Naive thymus-derived CD8-positive, alpha-beta T cell (primary cell): ENCODE measurements around the gene THPO. TPM values are rescaled to one million over a fixed set of nuclear protein-coding genes. Genes with fewer than 3 reads are reported as not detected.

Source experiments
- ATAC-seq, 2 donors: fragments of 150-1000 bp; cut with Tn5 transposase in 1 of 2; sonication (Bioruptor Pico), chemical (Tn5 transposase) in 1 of 2; 1 replicate in 1 of 2; 2 replicates in 1 of 2; pipeline ENCODE4 v1.10.0; 2021; ENCODE audit warnings: mild to moderate bottlenecking in 2 of 2, moderate library complexity in 2 of 2
- POLR2A ChIA-PET: fragments of 350-600 bp; sonication (Branson Sonifier 250); formaldehyde crosslinking; loops from one replicate; lab custom pipeline; 2021; ENCODE audit warnings: antibody characterized with exemption; lab: Charles Lee
- DNase-seq, 10 donors: peaks; one replicate each; pipeline versions ENCODE4 v3.0.0 to v3.0.0-alpha.2; 2020 to 2022
- H3K27ac Mint-ChIP-seq, 10 donors: one replicate each; pipeline ENCODE4 v1.8.0; 2020 to 2022; ENCODE audit warnings: mild to moderate bottlenecking in 10 of 10, mixed read lengths in 10 of 10, moderate library complexity in 4 of 10, inconsistent platforms in 1 of 10
- H3K27me3 Mint-ChIP-seq, 5 donors: one replicate each; pipeline ENCODE4 v1.8.0; 2021 to 2022; ENCODE audit warnings: mixed read lengths in 5 of 5
- H3K36me3 Mint-ChIP-seq, 3 donors: one replicate each; pipeline ENCODE4 v1.8.0; 2020 to 2022; ENCODE audit warnings: mixed read lengths in 3 of 3, mild to moderate bottlenecking in 2 of 3, inconsistent platforms in 1 of 3
- H3K4me1 Mint-ChIP-seq, 4 donors: one replicate each; pipeline ENCODE4 v1.8.0; 2021 to 2022; ENCODE audit warnings: mixed read lengths in 4 of 4
- H3K4me3 Mint-ChIP-seq, 10 donors: one replicate each; pipeline ENCODE4 v1.8.0; 2020 to 2022; ENCODE audit warnings: mild to moderate bottlenecking in 10 of 10, mixed read lengths in 10 of 10, moderate library complexity in 6 of 10, inconsistent platforms in 1 of 10
- H3K9me3 Mint-ChIP-seq, 9 donors: one replicate each; pipeline ENCODE4 v1.8.0; 2020 to 2022; ENCODE audit warnings: mixed read lengths in 9 of 9, mild to moderate bottlenecking in 3 of 9, inconsistent platforms in 1 of 9, moderate library complexity in 1 of 9
- polyA plus RNA-seq, 3 donors: library from polyadenylated mRNA; unstranded; fragments of 300-500 nt; fragmentation: Illumina TruSeq; gene quantifications; one replicate each; pipeline ENCODE4 v1.2.3, GENCODE V29; 2021
- total RNA-seq, 8 experiments: library from RNA in 2 of 8; stranded (reverse) in 2 of 8; gene quantifications; one replicate each; pipeline ENCODE4 v1.2.3 and lab custom pipeline; 2021 to 2026

Gene THPO
- total and polyA plus RNA-seq, 5 experiments from 2014 or later = not detected

- POLR2A ChIA-PET = no interaction called here
- no peak overlapping the region for H3K4me3 Mint-ChIP-seq
- no peaks in the 10 kb centered on the region for H3K27me3 Mint-ChIP-seq
- peak in 1 of 10 donors; percentile 50 for DNase-seq
- H3K4me1 Mint-ChIP-seq = peaks cover 0 to 3% (median 0%) of the 10 kb centered on the region in 4 donors
- peaks cover 0 to 5% (median 0%) of the 10 kb centered on the region in 3 donors for H3K36me3 Mint-ChIP-seq
- peak overlapping the region in 1 of 10 donors; percentile 40 for H3K27ac Mint-ChIP-seq
- H3K9me3 Mint-ChIP-seq = no peaks in the 10 kb centered on the region
- ATAC-seq = no peak
Measured at GRCh38 chr3:184352149-184352785, 25.7 kb downstream of the THPO start.

- peaks cover 0 to 5% (median 0%) of the 10 kb centered on the region in 3 donors for H3K36me3 Mint-ChIP-seq
- ATAC-seq = no peak
- POLR2A ChIA-PET = no interaction called here
- no peaks in the 10 kb centered on the region for H3K27me3 Mint-ChIP-seq
- no peaks in the 10 kb centered on the region for H3K9me3 Mint-ChIP-seq
- H3K27ac Mint-ChIP-seq = peak overlapping the region in 1 of 10 donors; percentile 15
- DNase-seq = no peak
- H3K4me3 Mint-ChIP-seq = no peak overlapping the region
- peaks cover 0 to 3% (median 0%) of the 10 kb centered on the region in 4 donors for H3K4me1 Mint-ChIP-seq
Measured at GRCh38 chr3:184351511-184352148, 26.4 kb downstream of the THPO start.

- H3K27me3 Mint-ChIP-seq = no peaks in the 10 kb centered on the region
- no peaks in the 10 kb centered on the region for H3K9me3 Mint-ChIP-seq
- POLR2A ChIA-PET = no interaction called here
- no peak overlapping the region for H3K4me3 Mint-ChIP-seq
- DNase-seq = no peak
- no peak for ATAC-seq
- peaks cover 0 to 5% (median 0%) of the 10 kb centered on the region in 3 donors for H3K36me3 Mint-ChIP-seq
- no peak overlapping the region for H3K27ac Mint-ChIP-seq
- peaks cover 0 to 3% (median under 1%) of the 10 kb centered on the region in 4 donors for H3K4me1 Mint-ChIP-seq
Measured at GRCh38 chr3:184350618-184351017, 27.4 kb downstream of the THPO start.

- Mint-ChIP-seq H3K27me3 (no peaks in the 10 kb centered on the region), H3K4me1 (peaks cover 0 to 6% (median 1%) of the 10 kb centered on the region in 4 donors), H3K27ac (peak overlapping the region in 1 of 10 donors; percentile 33), H3K36me3 (no peaks in the 10 kb centered on the region), H3K4me3 (no peak overlapping the region), H3K9me3 (no peaks in the 10 kb centered on the region)
- ATAC-seq (no peak), DNase-seq (no peak)
- POLR2A ChIA-PET = no interaction called here
Measured at GRCh38 chr3:184349563-184350470, 28.2 kb downstream of the THPO start.

- no peak overlapping the region for H3K27ac Mint-ChIP-seq
- H3K36me3 Mint-ChIP-seq = peaks cover 0 to 3% (median 0%) of the 10 kb centered on the region in 3 donors
- H3K4me3 Mint-ChIP-seq = no peak overlapping the region
- POLR2A ChIA-PET = no interaction called here
- DNase-seq = no peak
- ATAC-seq = no peak
- H3K27me3 Mint-ChIP-seq = no peaks in the 10 kb centered on the region
- H3K4me1 Mint-ChIP-seq = peaks cover 0 to 6% (median 0%) of the 10 kb centered on the region in 4 donors
- H3K9me3 Mint-ChIP-seq = no peaks in the 10 kb centered on the region
Measured at GRCh38 chr3:184348057-184348382, 30.0 kb downstream of the THPO start.

GRCh38 chr3:184347321-184348056 is 30.5 kb downstream of the THPO start:
- Mint-ChIP-seq H3K36me3 (peaks cover 0 to 7% (median 3%) of the 10 kb centered on the region in 3 donors), H3K27me3 (no peaks in the 10 kb centered on the region), H3K4me3 (no peak overlapping the region), H3K9me3 (no peaks in the 10 kb centered on the region), H3K27ac (no peak overlapping the region), H3K4me1 (peaks cover 0 to 6% (median 0%) of the 10 kb centered on the region in 4 donors)
- ATAC-seq (no peak), DNase-seq (no peak)
- POLR2A ChIA-PET = no interaction called here

GRCh38 chr3:184346480-184347190 is 31.4 kb downstream of the THPO start:
- H3K4me3 Mint-ChIP-seq = no peak overlapping the region
- no peaks in the 10 kb centered on the region for H3K27me3 Mint-ChIP-seq
- peak overlapping the region in 2 of 10 donors; percentile 6 to 23 for H3K27ac Mint-ChIP-seq
- no peaks in the 10 kb centered on the region for H3K9me3 Mint-ChIP-seq
- no peak for ATAC-seq
- peaks cover 0 to 8% (median 3%) of the 10 kb centered on the region in 3 donors for H3K36me3 Mint-ChIP-seq
- POLR2A ChIA-PET = no interaction called here
- no peak for DNase-seq
- H3K4me1 Mint-ChIP-seq = peaks cover 0 to 6% (median 0%) of the 10 kb centered on the region in 4 donors

GRCh38 chr3:184345317-184346144 is 32.5 kb downstream of the THPO start:
- H3K4me3 Mint-ChIP-seq = no peak overlapping the region
- no peak for ATAC-seq
- peaks cover 0 to 6% (median 0%) of the 10 kb centered on the region in 4 donors for H3K4me1 Mint-ChIP-seq
- peaks cover 0 to 8% (median 3%) of the 10 kb centered on the region in 3 donors for H3K36me3 Mint-ChIP-seq
- no peak for DNase-seq
- H3K27ac Mint-ChIP-seq = peak overlapping the region in 2 of 10 donors; percentile 50 to 75
- H3K27me3 Mint-ChIP-seq = no peaks in the 10 kb centered on the region
- no peaks in the 10 kb centered on the region for H3K9me3 Mint-ChIP-seq
- POLR2A ChIA-PET = no interaction called here

- Mint-ChIP-seq H3K27ac (no peak overlapping the region), H3K36me3 (peaks cover 0 to 8% (median 3%) of the 10 kb centered on the region in 3 donors), H3K27me3 (no peaks in the 10 kb centered on the region), H3K9me3 (no peaks in the 10 kb centered on the region), H3K4me1 (peaks cover 0 to 6% (median 0%) of the 10 kb centered on the region in 4 donors), H3K4me3 (no peak overlapping the region)
- DNase-seq = no peak
- POLR2A ChIA-PET = no interaction called here
- ATAC-seq = no peak
Measured at GRCh38 chr3:184344579-184345316, 33.3 kb downstream of the THPO start.

- Mint-ChIP-seq H3K4me3 (no peak overlapping the region), H3K36me3 (peaks cover 0 to 8% (median 3%) of the 10 kb centered on the region in 3 donors), H3K27ac (no peak overlapping the region), H3K27me3 (no peaks in the 10 kb centered on the region), H3K9me3 (no peaks in the 10 kb centered on the region), H3K4me1 (peaks cover 0 to 8% (median 4%) of the 10 kb centered on the region in 4 donors)
- DNase-seq (no peak), ATAC-seq (no peak)
- POLR2A ChIA-PET = no interaction called here
Measured at GRCh38 chr3:184343200-184343876, 34.7 kb downstream of the THPO start.
